ENCODE results near the gene DYDC2. TPM values are rescaled to one million over a fixed set of nuclear protein-coding genes. Genes with fewer than 3 reads are reported as not detected.

DYDC2 gene
- total RNA-seq, 4 donors from 2014 or later: not detected

GRCh38 chr10:80382989-80383388, 26.4 kb downstream of the DYDC2 start:
- peak in 1 of 3 donors; percentile 15 for TF ChIP-seq CTCF (IDR thresholded peaks at IDR 0.05)
- no peak for ATAC-seq (ENCODE audit: low FRiP score)
- no peak for DNase-seq (ENCODE audit: low spot score)

DNA sequence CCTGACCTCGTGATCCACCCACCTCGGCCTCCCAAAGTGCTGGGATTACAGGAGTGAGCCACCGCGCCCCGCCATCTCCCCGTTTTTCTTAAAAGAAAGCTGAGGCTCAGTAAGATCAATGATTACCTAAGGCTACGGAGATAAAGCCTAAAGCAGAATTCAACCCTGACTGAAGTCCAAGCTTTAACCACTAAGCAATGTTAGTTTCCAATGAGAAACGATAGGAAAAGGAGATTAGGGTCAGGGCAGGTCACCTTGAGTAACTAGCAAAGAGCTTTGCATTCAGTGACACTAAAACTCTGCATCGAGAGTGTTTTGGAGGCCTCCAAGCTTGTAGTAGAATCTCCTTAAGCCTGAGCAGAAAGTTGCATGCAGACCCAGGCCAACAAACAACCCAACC, 34.2 kb downstream of the DYDC2 start:
- no peak for TF ChIP-seq CTCF (IDR thresholded peaks at IDR 0.05)
- no peak for DNase-seq (ENCODE audit: low spot score)
- ATAC-seq (ENCODE audit: low FRiP score): no peak

DNA sequence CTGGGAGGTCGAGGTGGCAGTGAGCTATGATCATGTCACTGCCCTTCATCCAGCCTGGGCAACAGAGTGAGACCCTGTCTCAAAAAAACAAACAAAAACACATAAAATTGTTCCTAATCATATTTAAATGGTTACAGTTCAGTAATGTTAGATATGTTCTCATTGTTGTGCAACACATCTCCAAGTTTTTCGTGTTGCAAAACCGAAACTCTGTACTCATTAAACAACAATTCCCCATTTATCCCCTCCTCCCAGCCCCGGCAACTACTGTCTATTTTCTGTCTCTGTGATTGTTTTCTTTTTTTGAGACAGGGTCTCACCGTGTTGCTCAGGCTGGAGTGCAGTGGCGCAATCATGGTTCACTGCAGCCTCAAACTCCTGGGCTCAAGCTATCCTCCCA, 35.7 kb downstream of the DYDC2 start:
- no peak for DNase-seq (ENCODE audit: low spot score)
- TF ChIP-seq CTCF (IDR thresholded peaks at IDR 0.05): no peak
- ATAC-seq (ENCODE audit: low FRiP score): no peak

DNA sequence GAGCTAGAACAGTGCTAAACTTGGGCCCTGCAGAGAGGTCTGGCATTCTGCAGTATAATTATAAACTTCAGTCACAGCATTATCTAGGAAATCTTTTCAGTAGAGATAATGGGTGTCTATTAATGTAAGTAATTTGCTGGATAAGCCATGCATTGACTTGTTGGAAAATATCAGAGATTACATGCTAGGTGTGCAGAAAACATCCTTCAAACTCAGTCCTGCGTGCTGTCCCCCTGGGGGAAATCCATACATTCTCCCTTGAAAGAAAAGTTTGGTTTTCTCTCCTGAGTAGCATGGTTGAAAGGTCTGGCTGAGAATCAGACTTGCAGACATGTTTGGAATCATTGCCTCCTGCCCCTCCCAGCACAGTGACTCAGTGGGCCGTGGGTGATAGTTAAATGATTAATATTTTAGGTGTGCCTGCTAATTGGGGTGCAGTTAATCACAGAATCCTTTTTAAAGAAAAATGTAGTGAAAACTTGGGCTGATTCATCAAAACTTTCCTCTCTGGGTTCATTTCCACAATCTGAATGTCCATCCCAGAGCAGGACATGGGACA, 37.9 kb downstream of the DYDC2 start:
- DNase-seq (ENCODE audit: low spot score): no peak
- no peak for TF ChIP-seq CTCF (IDR thresholded peaks at IDR 0.05)
- ATAC-seq (ENCODE audit: low FRiP score): no peak

DNA sequence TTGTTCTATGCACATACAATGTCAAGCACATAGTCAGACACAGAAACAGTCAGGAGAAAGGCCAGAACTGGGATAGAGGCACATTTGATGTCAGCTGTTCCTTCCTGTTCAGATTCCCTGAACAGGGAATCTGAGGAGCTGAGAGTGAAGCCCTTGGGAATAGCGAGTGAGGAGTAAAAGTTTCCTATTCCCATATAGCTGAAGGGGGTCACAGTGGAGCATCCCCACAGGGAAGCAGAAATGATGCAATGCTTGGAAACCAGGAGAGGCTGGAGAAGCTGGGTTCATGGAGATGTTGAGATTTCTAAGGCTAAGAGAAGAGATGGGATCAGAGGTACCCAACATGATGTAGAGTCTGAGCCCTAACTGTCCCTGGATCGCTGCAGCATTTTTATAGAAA, 40.4 kb downstream of the DYDC2 start:
- DNase-seq (ENCODE audit: low spot score) (no peak), ATAC-seq (ENCODE audit: low FRiP score) (no peak)
- no peak for TF ChIP-seq CTCF (IDR thresholded peaks at IDR 0.05)

DNA sequence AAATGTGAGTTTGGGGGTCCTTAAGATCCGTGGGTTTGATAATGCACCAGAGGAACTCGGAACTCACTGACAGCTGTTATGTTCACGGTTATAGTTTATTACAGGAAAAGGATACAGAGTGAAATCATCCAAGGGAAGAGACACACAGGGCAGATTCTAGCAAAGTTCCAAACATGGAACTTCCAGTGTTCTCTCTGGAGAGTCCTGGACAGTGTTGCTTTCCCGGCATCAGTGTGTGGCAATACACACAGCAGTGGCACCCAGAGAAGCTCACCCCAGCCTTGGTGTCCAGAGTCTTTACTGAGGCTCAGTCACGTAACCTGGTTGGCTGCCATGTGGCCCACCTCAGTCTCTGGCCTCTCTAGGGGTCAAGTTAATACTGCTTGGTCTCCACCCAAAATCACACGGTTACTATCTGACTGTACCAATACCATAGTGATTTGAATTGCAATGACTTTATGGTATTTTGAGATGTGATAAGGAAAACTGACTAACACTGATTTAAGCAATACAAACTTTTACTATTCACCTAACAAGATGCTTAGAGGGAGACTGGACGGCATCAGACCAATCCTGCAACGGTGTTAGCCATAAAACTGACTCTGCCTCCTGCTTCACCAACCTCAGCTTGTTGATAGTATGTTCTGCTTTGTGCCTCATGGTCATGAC, 43.7 kb downstream of the DYDC2 start:
- no peak for TF ChIP-seq CTCF (IDR thresholded peaks at IDR 0.05)
- DNase-seq (ENCODE audit: low spot score): no peak
- no peak for ATAC-seq (ENCODE audit: low FRiP score)

DNA sequence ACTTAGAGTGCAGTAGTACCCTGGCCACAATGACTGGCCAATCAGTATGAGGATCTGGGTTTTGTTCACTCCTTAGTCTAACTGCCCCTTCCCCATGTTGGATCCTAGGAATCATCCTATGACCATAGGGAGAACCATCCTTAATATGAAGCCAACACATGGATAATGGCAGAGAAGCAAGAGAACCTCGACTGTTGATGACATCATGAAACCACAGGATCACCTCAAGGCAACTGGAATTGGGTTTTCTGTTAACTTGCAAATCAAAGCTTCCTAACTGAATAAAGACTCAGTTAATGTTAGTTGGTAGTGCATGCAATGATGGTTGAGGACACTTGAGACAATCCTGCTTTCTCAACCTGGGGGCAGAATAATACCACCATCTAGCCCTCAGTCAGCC, 48.5 kb downstream of the DYDC2 start:
- ATAC-seq (ENCODE audit: low FRiP score): no peak

More for the DNA sequence above, 48.5 kb downstream of the DYDC2 start:
- no peak for DNase-seq (ENCODE audit: low spot score)
- no peak for TF ChIP-seq CTCF (IDR thresholded peaks at IDR 0.05)

Data from omental fat pad (tissue), 4 donors.